HG02970 (cell line): ENCODE results near the gene CLEC1B.
A peak's percentile ranks its signal among the peaks of the same experiment; 100 is the strongest.
"Not testable (repeated sequence)": the region's sequence is repeated elsewhere in the genome, so short reads cannot be mapped to it uniquely, and the experiment has no call there.

ENCODE experiments used
- ATAC-seq: cut with Tn5 transposase; IDR thresholded peaks from one replicate; pipeline ENCODE4 v1.9.1; 2021; ENCODE audit warnings: mild to moderate bottlenecking, moderate library complexity, moderate number of reproducible peaks; ENCODE audit not compliant: unreplicated experiment, low FRiP score

Gene CLEC1B

GRCh38 chr12:9976626-9977025 is 22.3 kb downstream of the CLEC1B start:
- ATAC-seq: not testable (repeated sequence)

GRCh38 chr12:9975614-9976013 is 23.3 kb downstream of the CLEC1B start:
- no peak for ATAC-seq

GRCh38 chr12:9974731-9975130 is 24.2 kb downstream of the CLEC1B start:
- not testable (repeated sequence) for ATAC-seq

GRCh38 chr12:9973949-9974348 is 25.0 kb downstream of the CLEC1B start:
- no peak for ATAC-seq

GRCh38 chr12:9971181-9971580 is 27.7 kb downstream of the CLEC1B start, which contains the start of gene CLEC12A:
Gene CLEC12A, plus strand, starts transcription at chr12:9971409. Its CDS starts 188 bp downstream, at chr12:9971597.
- ATAC-seq: no peak

- no peak for ATAC-seq
Measured at GRCh38 chr12:9969673-9970072, 29.2 kb downstream of the CLEC1B start.

- ATAC-seq: no peak
Measured at GRCh38 chr12:9961901-9962300, 37.0 kb downstream of the CLEC1B start.

- ATAC-seq: no peak
Measured at GRCh38 chr12:9961106-9961505, 37.8 kb downstream of the CLEC1B start.

- ATAC-seq: no peak
Measured at GRCh38 chr12:9960590-9960989, 38.3 kb downstream of the CLEC1B start.

GRCh38 chr12:9957834-9958233 is 41.1 kb downstream of the CLEC1B start:
- no peak for ATAC-seq

- not testable (repeated sequence) for ATAC-seq
Measured at GRCh38 chr12:9952954-9953729, 45.8 kb downstream of the CLEC1B start.

- no peak for ATAC-seq
Measured at GRCh38 chr12:9951026-9951675, 47.8 kb downstream of the CLEC1B start.

GRCh38 chr12:9948606-9949296 is 50.2 kb downstream of the CLEC1B start:
- ATAC-seq: peak; percentile 89

- ATAC-seq: no peak
Measured at GRCh38 chr12:9947674-9948073, 51.2 kb downstream of the CLEC1B start.

GRCh38 chr12:9944391-9944790 is 54.5 kb downstream of the CLEC1B start:
- no peak for ATAC-seq

GRCh38 chr12:9943240-9943639 is 55.7 kb downstream of the CLEC1B start:
- no peak for ATAC-seq
